HEK293 (cell line): Measurements from ENCODE around the gene LRRC2.

ENCODE experiments used
- CTCF ChIA-PET: fragments of 350-600 bp; formaldehyde crosslinking; extraction: SDS; loops from one replicate; lab custom pipeline; 2021; ENCODE audit warnings: antibody characterized with exemption; lab: Yijun Ruan, JAX
- POLR2A ChIA-PET: fragments of 300-600 bp; formaldehyde crosslinking; extraction: SDS; loops from one replicate; lab custom pipeline; 2020; ENCODE audit warnings: antibody characterized with exemption, inconsistent platforms; lab: Yijun Ruan, JAX
- H3K27ac ChIP-seq: fragments of 200-500 bp; sonication (Bioruptor generic); 2 replicates; pipeline ENCODE4 v1.5.1; 2014; ENCODE audit warnings: low read depth, low read length, control low read depth, inconsistent platforms; ENCODE audit errors: extremely low read depth
- H3K36me3 ChIP-seq, 2 experiments: fragments of 200-500 bp in 1 of 2; sonication (Bioruptor generic) in 1 of 2; 1 replicate in 1 of 2; 2 replicates in 1 of 2; pipeline ENCODE4 v1.5.1; 2014 to 2017; ENCODE audit warnings: inconsistent platforms in 2 of 2, low read length in 2 of 2; ENCODE audit not compliant: control insufficient read depth in 2 of 2, insufficient read depth in 1 of 2
- H3K4me1 ChIP-seq: fragments of 200-500 bp; sonication (Bioruptor generic); 2 replicates; pipeline ENCODE4 v1.5.1; 2014; ENCODE audit warnings: mild to moderate bottlenecking, low read length, inconsistent platforms; ENCODE audit not compliant: control insufficient read depth, insufficient read depth
- H3K4me3 ChIP-seq: 2 replicates; pipeline ENCODE4 v1.5.1; 2011; ENCODE audit warnings: low read depth, mild to moderate bottlenecking, control low read depth, low read length, moderate library complexity
- H3K9me3 ChIP-seq: fragments of 200-500 bp; sonication (Bioruptor generic); 2 replicates; pipeline ENCODE4 v1.5.1; 2014; ENCODE audit warnings: low read depth, low read length, inconsistent platforms; ENCODE audit not compliant: control insufficient read depth, insufficient read depth
- GLIS1 ChIP-seq: fragments of 450-650 bp; formaldehyde crosslinking; IDR thresholded peaks from 2 replicates; pipeline ENCODE4 v1.5.1; 2016; ENCODE audit warnings: missing biosample characterization, missing genetic modification characterization
- HOXA7 ChIP-seq: sonication (generic); formaldehyde crosslinking; IDR thresholded peaks from 2 replicates; pipeline ENCODE4 v1.8.1; 2022; ENCODE audit warnings: missing genetic modification reagents, borderline replicate concordance
- SP3 ChIP-seq: fragments of 450-650 bp; formaldehyde crosslinking; IDR thresholded peaks from 2 replicates; pipeline ENCODE4 v1.5.1; 2016; ENCODE audit warnings: missing biosample characterization, missing genetic modification characterization
- ZNF114 ChIP-seq: fragments of 450-650 bp; formaldehyde crosslinking; IDR thresholded peaks from 2 replicates; pipeline ENCODE4 v1.5.0; 2017; ENCODE audit warnings: missing biosample characterization, missing genetic modification characterization
- ZNF174 ChIP-seq: fragments of 450-650 bp; formaldehyde crosslinking; IDR thresholded peaks from 2 replicates; pipeline ENCODE4 v1.5.0; 2017; ENCODE audit warnings: missing biosample characterization, mild to moderate bottlenecking, missing genetic modification characterization
- ZNF223 ChIP-seq: fragments of 450-650 bp; formaldehyde crosslinking; IDR thresholded peaks from 2 replicates; pipeline ENCODE4 v1.5.1; 2016; ENCODE audit warnings: missing biosample characterization, missing genetic modification characterization
- ZNF266 ChIP-seq: fragments of 450-650 bp; formaldehyde crosslinking; IDR thresholded peaks from 2 replicates; pipeline ENCODE4 v1.5.1; 2016; ENCODE audit warnings: missing biosample characterization, missing genetic modification characterization, low read depth
- ZNF274 ChIP-seq, 2 experiments: fragments of 200-500 bp in 1 of 2; fragments of 450-650 bp in 1 of 2; sonication (Bioruptor generic) in 1 of 2; formaldehyde crosslinking in 1 of 2; IDR thresholded peaks; 2 replicates each; pipeline versions ENCODE4 v1.5.1 to v1.6.1; 2014 to 2016; ENCODE audit warnings: borderline replicate concordance in 1 of 2, inconsistent platforms in 1 of 2, low read length in 1 of 2, missing biosample characterization in 1 of 2, missing genetic modification characterization in 1 of 2
- ZNF366 ChIP-seq: fragments of 450-650 bp; formaldehyde crosslinking; conservative IDR thresholded peaks from 2 replicates; pipeline ENCODE4 v1.5.1; 2016; ENCODE audit warnings: missing biosample characterization, missing genetic modification characterization
- ZNF37A ChIP-seq: fragments of 450-650 bp; IDR thresholded peaks from 2 replicates; pipeline ENCODE4 v1.5.1; 2018; ENCODE audit warnings: missing biosample characterization, missing genetic modification characterization
- ZNF473 ChIP-seq: fragments of 450-650 bp; formaldehyde crosslinking; IDR thresholded peaks from 2 replicates; pipeline ENCODE4 v1.5.1; 2017; ENCODE audit warnings: missing biosample characterization, missing genetic modification characterization
- ZNF747 ChIP-seq: fragments of 450-650 bp; formaldehyde crosslinking; IDR thresholded peaks from 2 replicates; pipeline ENCODE4 v1.5.1; 2016; ENCODE audit warnings: missing biosample characterization, missing genetic modification characterization
- TF ChIP-seq, protein P1 (sequence below): fragments of 450-650 bp; formaldehyde crosslinking; IDR thresholded peaks from 2 replicates; pipeline ENCODE4 v1.5.0; 2017; ENCODE audit warnings: missing biosample characterization, missing genetic modification characterization, borderline replicate concordance
- TF ChIP-seq, protein P2 (sequence below): fragments of 450-650 bp; formaldehyde crosslinking; IDR thresholded peaks from 2 replicates; pipeline ENCODE4 v1.5.1; 2016; ENCODE audit warnings: missing biosample characterization, missing genetic modification characterization
- TF ChIP-seq, protein P3 (sequence below): fragments of 450-650 bp; formaldehyde crosslinking; IDR thresholded peaks from 2 replicates; pipeline ENCODE4 v1.5.1; 2016; ENCODE audit warnings: missing biosample characterization, missing genetic modification characterization
- TF ChIP-seq, protein P4 (sequence below): fragments of 450-650 bp; formaldehyde crosslinking; IDR thresholded peaks from 2 replicates; pipeline ENCODE4 v1.5.1; 2016; ENCODE audit warnings: missing biosample characterization, missing genetic modification characterization

LRRC2 gene

DNA sequence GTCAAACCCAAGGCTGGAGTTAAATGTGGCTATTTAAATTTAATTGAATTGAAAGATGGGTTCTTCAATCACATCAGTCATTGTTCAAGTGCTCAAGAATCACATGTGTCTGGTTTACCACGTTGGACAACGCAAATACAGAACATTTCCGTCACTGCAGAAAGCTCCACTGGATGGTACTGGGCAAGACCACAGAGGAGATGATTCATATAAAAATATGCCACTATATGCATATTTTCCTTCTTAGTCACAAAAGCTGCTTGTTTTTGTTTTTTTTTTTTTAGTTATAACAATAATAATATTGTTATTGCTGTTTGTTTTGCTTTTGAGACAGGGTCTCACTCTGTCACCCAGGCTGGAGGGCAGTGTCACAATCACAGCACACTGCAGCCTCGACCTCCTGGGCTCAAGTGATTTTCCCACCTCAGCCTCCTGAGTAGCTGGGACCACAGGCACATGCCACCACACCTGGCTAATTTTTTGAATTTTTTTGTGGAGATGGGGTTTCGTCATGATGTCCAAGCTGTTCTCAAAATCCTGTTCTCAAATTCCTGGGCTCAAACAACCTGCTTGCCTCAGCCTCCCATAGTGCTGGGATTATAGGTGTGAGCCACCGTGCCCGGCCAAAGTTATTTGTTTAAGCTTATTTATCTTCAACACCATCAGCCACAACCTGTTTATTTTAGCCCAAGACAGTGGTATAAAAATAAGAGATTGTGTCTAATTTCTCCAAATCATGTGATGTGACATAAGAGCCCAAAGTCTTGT lies 48.9 kb downstream of the LRRC2 start (continued):
- TF ChIP-seq, protein P1, sequence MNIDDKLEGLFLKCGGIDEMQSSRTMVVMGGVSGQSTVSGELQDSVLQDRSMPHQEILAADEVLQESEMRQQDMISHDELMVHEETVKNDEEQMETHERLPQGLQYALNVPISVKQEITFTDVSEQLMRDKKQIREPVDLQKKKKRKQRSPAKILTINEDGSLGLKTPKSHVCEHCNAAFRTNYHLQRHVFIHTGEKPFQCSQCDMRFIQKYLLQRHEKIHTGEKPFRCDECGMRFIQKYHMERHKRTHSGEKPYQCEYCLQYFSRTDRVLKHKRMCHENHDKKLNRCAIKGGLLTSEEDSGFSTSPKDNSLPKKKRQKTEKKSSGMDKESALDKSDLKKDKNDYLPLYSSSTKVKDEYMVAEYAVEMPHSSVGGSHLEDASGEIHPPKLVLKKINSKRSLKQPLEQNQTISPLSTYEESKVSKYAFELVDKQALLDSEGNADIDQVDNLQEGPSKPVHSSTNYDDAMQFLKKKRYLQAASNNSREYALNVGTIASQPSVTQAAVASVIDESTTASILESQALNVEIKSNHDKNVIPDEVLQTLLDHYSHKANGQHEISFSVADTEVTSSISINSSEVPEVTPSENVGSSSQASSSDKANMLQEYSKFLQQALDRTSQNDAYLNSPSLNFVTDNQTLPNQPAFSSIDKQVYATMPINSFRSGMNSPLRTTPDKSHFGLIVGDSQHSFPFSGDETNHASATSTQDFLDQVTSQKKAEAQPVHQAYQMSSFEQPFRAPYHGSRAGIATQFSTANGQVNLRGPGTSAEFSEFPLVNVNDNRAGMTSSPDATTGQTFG = no peak
- TF ChIP-seq ZNF366 (tag by site-specific recombination) (no peak), ZNF266 (tag by site-specific recombination) (no peak), SP3 (tag by site-specific recombination) (no peak), ZNF747 (tag by site-specific recombination) (no peak), ZNF114 (tag by site-specific recombination) (no peak)

DNA sequence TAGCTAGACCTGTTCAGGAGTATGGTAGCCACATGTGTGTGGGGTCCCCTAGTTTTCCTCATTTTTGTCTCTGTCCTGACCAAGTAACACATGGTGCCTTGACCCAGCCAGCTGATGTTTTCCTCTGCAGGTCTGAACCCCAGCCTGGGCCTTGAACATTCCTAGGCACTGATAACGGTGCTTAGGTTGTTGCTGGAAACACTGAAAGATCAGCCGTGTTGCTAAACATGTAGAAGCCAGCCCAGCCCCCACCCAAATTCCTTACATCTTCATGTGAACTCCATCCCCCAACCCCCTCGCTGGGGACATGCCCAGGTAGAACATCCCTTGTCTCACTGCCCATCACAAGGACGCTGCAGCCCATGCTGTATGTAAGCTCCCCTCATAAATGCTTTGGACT lies 49.6 kb downstream of the LRRC2 start:
- Histone ChIP-seq H3K4me1 (no peaks in the 10 kb centered on the region), H3K9me3 (no peaks in the 10 kb centered on the region), H3K4me3 (no peak overlapping the region), H3K27ac (no peak overlapping the region), H3K36me3 (no peaks in the 10 kb centered on the region)
- CTCF ChIA-PET = interaction anchor here (1.3 kb wide), 1 partner anchor 20 kb away, joined by 3 read pairs; no protein-coding TSS in a partner anchor
- no peak for TF ChIP-seq ZNF37A
- TF ChIP-seq ZNF223 (tag by site-specific recombination) = no peak
- no peak for TF ChIP-seq ZNF174 (tag by site-specific recombination)
- TF ChIP-seq, protein P2, sequence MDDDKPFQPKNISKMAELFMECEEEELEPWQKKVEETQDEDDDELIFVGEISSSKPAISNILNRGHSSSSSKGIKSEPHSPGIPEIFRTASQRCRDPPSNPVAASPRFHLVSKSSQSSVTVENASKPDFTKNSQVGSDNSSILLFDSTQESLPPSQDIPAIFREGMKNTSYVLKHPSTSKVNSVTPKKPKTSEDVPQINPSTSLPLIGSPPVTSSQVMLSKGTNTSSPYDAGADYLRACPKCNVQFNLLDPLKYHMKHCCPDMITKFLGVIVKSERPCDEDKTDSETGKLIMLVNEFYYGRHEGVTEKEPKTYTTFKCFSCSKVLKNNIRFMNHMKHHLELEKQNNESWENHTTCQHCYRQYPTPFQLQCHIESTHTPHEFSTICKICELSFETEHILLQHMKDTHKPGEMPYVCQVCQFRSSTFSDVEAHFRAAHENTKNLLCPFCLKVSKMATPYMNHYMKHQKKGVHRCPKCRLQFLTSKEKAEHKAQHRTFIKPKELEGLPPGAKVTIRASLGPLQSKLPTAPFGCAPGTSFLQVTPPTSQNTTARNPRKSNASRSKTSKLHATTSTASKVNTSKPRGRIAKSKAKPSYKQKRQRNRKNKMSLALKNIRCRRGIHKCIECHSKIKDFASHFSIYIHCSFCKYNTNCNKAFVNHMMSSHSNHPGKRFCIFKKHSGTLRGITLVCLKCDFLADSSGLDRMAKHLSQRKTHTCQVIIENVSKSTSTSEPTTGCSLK (tag by site-specific recombination) = no peak
- no peak for TF ChIP-seq HOXA7 (CRISPR knock-in tag)
- TF ChIP-seq, protein P3, sequence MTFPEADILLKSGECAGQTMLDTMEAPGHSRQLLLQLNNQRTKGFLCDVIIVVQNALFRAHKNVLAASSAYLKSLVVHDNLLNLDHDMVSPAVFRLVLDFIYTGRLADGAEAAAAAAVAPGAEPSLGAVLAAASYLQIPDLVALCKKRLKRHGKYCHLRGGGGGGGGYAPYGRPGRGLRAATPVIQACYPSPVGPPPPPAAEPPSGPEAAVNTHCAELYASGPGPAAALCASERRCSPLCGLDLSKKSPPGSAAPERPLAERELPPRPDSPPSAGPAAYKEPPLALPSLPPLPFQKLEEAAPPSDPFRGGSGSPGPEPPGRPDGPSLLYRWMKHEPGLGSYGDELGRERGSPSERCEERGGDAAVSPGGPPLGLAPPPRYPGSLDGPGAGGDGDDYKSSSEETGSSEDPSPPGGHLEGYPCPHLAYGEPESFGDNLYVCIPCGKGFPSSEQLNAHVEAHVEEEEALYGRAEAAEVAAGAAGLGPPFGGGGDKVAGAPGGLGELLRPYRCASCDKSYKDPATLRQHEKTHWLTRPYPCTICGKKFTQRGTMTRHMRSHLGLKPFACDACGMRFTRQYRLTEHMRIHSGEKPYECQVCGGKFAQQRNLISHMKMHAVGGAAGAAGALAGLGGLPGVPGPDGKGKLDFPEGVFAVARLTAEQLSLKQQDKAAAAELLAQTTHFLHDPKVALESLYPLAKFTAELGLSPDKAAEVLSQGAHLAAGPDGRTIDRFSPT (tag by site-specific recombination) = no peak
- no peak for TF ChIP-seq ZNF274 (IDR thresholded peaks at IDR 0.05; ENCODE audit: low read length)
- no peak for TF ChIP-seq ZNF274 (tag by site-specific recombination; IDR thresholded peaks at IDR 0.05; ENCODE audit: borderline replicate concordance)
- TF ChIP-seq ZNF473 = no peak
- TF ChIP-seq, protein P4, sequence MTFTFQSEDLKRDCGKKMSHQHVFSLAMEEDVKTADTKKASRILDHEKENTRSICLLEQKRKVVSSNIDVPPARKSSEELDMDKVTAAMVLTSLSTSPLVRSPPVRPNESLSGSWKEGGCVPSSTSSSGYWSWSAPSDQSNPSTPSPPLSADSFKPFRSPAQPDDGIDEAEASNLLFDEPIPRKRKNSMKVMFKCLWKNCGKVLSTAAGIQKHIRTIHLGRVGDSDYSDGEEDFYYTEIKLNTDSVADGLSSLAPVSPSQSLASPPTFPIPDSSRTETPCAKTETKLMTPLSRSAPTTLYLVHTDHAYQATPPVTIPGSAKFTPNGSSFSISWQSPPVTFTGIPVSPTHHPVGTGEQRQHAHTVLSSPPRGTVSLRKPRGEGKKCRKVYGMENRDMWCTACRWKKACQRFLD = no peak
- no peak for TF ChIP-seq GLIS1 (tag by site-specific recombination)
- POLR2A ChIA-PET = no interaction called here
